ENCODE results near the gene RAD51D.

The RAD51D gene

GRCh38 chr17:35138218-35138617, 18.6 kb upstream of the RAD51D start:
- Histone ChIP-seq H3K9ac (ENCODE audit: insufficient read length, low read depth) (no peak overlapping the region), H3K27me3 (ENCODE audit: insufficient read depth, insufficient read length) (no peaks in the 10 kb centered on the region), H3K36me3 (ENCODE audit: insufficient read depth, insufficient read length, low read length) (peaks cover 71% of the 10 kb centered on the region), H3K4me1 (ENCODE audit: insufficient read depth, insufficient read length) (no peaks in the 10 kb centered on the region), H3K4me3 (ENCODE audit: insufficient read length, low read depth) (no peak overlapping the region), H3K9me3 (ENCODE audit: insufficient read depth, low read length) (no peaks in the 10 kb centered on the region)
- TF ChIP-seq SUZ12 (IDR thresholded peaks at IDR 0.05; ENCODE audit: extremely low read depth, insufficient read depth, insufficient read length) (no peak), YY1 (IDR thresholded peaks at IDR 0.05; ENCODE audit: insufficient read depth, insufficient read length) (no peak), ZNF274 (IDR thresholded peaks at IDR 0.05; ENCODE audit: low read depth, low read length) (no peak)
- DNase-seq (ENCODE audit: low read depth, low spot score), result no peak

DNA sequence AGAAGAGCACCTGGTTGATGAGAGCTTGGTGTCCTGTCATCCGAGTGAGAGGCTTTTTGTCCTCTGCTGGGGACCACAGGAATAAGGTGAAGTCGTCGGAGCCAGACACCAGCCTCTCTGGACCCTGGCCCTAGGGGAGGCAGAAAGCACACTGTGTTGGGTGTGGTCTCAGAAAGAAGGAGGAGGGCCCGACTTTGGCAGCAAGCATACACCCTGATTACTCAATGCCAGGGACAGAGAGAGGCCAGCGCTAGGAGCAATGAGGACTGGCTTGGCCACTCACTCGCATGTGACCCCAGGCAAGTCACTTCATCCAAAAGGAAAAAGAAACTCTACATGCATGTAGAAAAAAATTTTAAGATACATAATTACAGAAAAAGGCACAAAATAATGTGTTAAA, 15.7 kb upstream of the RAD51D start:
- TF ChIP-seq SUZ12 (IDR thresholded peaks at IDR 0.05; ENCODE audit: extremely low read depth, insufficient read depth, insufficient read length) (no peak), YY1 (IDR thresholded peaks at IDR 0.05; ENCODE audit: insufficient read depth, insufficient read length) (no peak), ZNF274 (IDR thresholded peaks at IDR 0.05; ENCODE audit: low read depth, low read length) (no peak)
- H3K4me1 ChIP-seq (ENCODE audit: insufficient read depth, insufficient read length), result no peaks in the 10 kb centered on the region
- H3K36me3 ChIP-seq (ENCODE audit: insufficient read depth, insufficient read length, low read length), result peaks cover 98% of the 10 kb centered on the region
- H3K9ac ChIP-seq (ENCODE audit: insufficient read length, low read depth), result no peak overlapping the region
- DNase-seq (ENCODE audit: low read depth, low spot score), result no peak
- H3K27me3 ChIP-seq (ENCODE audit: insufficient read depth, insufficient read length), result no peaks in the 10 kb centered on the region
- no peaks in the 10 kb centered on the region for H3K9me3 ChIP-seq (ENCODE audit: insufficient read depth, low read length)
- no peak overlapping the region for H3K4me3 ChIP-seq (ENCODE audit: insufficient read length, low read depth)

GRCh38 chr17:35132816-35133550, 13.3 kb upstream of the RAD51D start:
- no peak overlapping the region for H3K9ac ChIP-seq (ENCODE audit: insufficient read length, low read depth)
- no peaks in the 10 kb centered on the region for H3K9me3 ChIP-seq (ENCODE audit: insufficient read depth, low read length)
- peaks cover 78% of the 10 kb centered on the region for H3K36me3 ChIP-seq (ENCODE audit: insufficient read depth, insufficient read length, low read length)
- H3K4me1 ChIP-seq (ENCODE audit: insufficient read depth, insufficient read length), result no peaks in the 10 kb centered on the region
- no peak for TF ChIP-seq ZNF274 (IDR thresholded peaks at IDR 0.05; ENCODE audit: low read depth, low read length)
- TF ChIP-seq YY1 (IDR thresholded peaks at IDR 0.05; ENCODE audit: insufficient read depth, insufficient read length), result no peak
- TF ChIP-seq SUZ12 (IDR thresholded peaks at IDR 0.05; ENCODE audit: extremely low read depth, insufficient read depth, insufficient read length), result no peak
- H3K4me3 ChIP-seq (ENCODE audit: insufficient read length, low read depth), result no peak overlapping the region
- no peaks in the 10 kb centered on the region for H3K27me3 ChIP-seq (ENCODE audit: insufficient read depth, insufficient read length)
- no peak for DNase-seq (ENCODE audit: low read depth, low spot score)

DNA sequence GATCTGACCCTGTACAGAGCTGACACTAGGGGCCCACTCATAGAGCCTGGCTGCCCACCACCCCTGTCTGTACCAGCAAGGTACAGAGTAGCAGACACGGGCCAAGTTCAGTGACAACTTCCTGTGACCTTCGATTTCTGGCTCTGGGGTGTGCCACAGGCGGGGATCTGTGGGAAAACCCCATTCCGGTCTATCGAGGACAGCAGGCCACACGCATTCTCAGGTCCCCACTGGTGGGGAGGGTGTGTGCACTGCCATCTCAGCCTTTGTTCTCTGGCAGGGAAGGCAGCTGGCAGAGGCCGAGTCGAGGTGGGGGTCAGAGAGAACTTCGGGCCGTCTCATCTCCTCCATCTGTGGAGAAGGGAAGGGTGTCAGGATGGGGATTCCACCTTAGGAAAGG, 12.4 kb upstream of the RAD51D start:
- Histone ChIP-seq H3K4me1 (ENCODE audit: insufficient read depth, insufficient read length) (no peaks in the 10 kb centered on the region), H3K27me3 (ENCODE audit: insufficient read depth, insufficient read length) (no peaks in the 10 kb centered on the region), H3K9me3 (ENCODE audit: insufficient read depth, low read length) (no peaks in the 10 kb centered on the region), H3K4me3 (ENCODE audit: insufficient read length, low read depth) (no peak overlapping the region), H3K36me3 (ENCODE audit: insufficient read depth, insufficient read length, low read length) (peaks cover 70% of the 10 kb centered on the region), H3K9ac (ENCODE audit: insufficient read length, low read depth) (no peak overlapping the region)
- no peak for DNase-seq (ENCODE audit: low read depth, low spot score)
- TF ChIP-seq YY1 (IDR thresholded peaks at IDR 0.05; ENCODE audit: insufficient read depth, insufficient read length), result no peak
- TF ChIP-seq SUZ12 (IDR thresholded peaks at IDR 0.05; ENCODE audit: extremely low read depth, insufficient read depth, insufficient read length), result no peak
- no peak for TF ChIP-seq ZNF274 (IDR thresholded peaks at IDR 0.05; ENCODE audit: low read depth, low read length)

DNA sequence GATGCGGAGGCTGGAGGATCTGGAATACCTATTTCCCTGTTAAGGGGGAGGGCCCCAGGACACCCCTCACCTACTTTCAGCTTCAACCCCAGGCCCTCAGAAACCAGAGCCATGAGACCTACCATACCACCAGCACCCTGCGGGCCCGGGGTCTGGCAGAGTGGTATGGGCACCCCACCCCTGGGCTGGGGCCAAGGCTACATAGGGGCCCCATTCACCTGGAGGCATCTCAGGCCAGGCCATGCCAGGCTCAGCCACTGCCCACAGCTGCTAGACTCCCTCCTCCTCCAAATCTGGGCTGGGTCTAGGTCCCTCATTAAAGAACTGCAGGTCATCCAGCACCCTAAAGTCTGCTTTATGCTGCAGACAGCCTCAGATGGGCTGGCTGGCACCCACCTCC, 10.7 kb upstream of the RAD51D start:
- Histone ChIP-seq H3K4me1 (ENCODE audit: insufficient read depth, insufficient read length) (no peaks in the 10 kb centered on the region), H3K9me3 (ENCODE audit: insufficient read depth, low read length) (no peaks in the 10 kb centered on the region), H3K9ac (ENCODE audit: insufficient read length, low read depth) (no peak overlapping the region), H3K4me3 (ENCODE audit: insufficient read length, low read depth) (no peak overlapping the region), H3K36me3 (ENCODE audit: insufficient read depth, insufficient read length, low read length) (peaks cover 53% of the 10 kb centered on the region), H3K27me3 (ENCODE audit: insufficient read depth, insufficient read length) (no peaks in the 10 kb centered on the region)
- TF ChIP-seq ZNF274 (IDR thresholded peaks at IDR 0.05; ENCODE audit: low read depth, low read length), result no peak
- TF ChIP-seq YY1 (IDR thresholded peaks at IDR 0.05; ENCODE audit: insufficient read depth, insufficient read length), result no peak
- no peak for TF ChIP-seq SUZ12 (IDR thresholded peaks at IDR 0.05; ENCODE audit: extremely low read depth, insufficient read depth, insufficient read length)
- DNase-seq (ENCODE audit: low read depth, low spot score), result no peak

- no peak overlapping the region for H3K9ac ChIP-seq (ENCODE audit: insufficient read length, low read depth)
- no peaks in the 10 kb centered on the region for H3K4me1 ChIP-seq (ENCODE audit: insufficient read depth, insufficient read length)
- DNase-seq (ENCODE audit: low read depth, low spot score), result no peak
- TF ChIP-seq ZNF274 (IDR thresholded peaks at IDR 0.05; ENCODE audit: low read depth, low read length) (no peak), SUZ12 (IDR thresholded peaks at IDR 0.05; ENCODE audit: extremely low read depth, insufficient read depth, insufficient read length) (no peak), YY1 (IDR thresholded peaks at IDR 0.05; ENCODE audit: insufficient read depth, insufficient read length) (no peak)
- H3K27me3 ChIP-seq (ENCODE audit: insufficient read depth, insufficient read length), result no peaks in the 10 kb centered on the region
- H3K9me3 ChIP-seq (ENCODE audit: insufficient read depth, low read length), result no peaks in the 10 kb centered on the region
- peaks cover 48% of the 10 kb centered on the region for H3K36me3 ChIP-seq (ENCODE audit: insufficient read depth, insufficient read length, low read length)
- H3K4me3 ChIP-seq (ENCODE audit: insufficient read length, low read depth), result no peak overlapping the region
Observed at GRCh38 chr17:35129973-35130351, 10.3 kb upstream of the RAD51D start.

DNA sequence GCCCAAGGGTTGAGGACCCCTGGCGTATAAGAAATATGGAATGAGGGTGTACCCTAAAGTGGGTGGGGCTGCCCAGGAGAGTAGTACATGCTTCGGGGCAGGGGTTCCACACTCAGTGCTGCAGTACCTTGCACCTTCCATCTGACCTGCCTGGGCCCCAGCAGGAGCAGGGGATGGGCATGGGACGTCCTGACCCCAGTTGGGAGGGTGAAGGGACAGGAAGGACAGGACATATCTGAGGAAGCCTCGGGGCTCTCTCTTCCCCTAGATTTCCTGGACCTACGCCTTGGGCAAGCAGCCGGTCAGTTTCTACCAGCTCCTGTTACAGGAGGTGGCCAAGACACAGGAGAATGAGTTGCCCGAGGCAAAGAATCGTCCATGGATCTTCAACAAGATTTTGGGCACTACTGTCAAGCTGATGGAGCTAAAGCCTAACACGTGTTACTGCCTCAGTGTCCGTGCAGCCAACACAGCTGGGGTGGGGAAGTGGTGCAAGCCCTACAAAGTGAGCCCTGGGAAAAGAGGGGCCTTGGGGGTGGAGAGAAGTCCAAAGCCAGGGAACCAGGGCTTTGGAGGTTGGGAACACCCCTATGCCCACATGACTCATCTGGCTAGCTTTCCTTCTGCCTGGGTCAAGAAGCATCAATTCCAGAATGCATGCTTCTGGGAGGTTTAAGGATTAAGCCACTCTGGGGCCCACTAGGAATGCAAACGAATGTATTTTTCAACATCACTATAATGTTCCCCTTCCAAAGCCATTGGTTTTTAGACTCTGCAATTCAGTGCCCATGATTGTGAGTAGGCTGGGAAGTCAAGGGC, 9.7 kb upstream of the RAD51D start:
- no peak for DNase-seq (ENCODE audit: low read depth, low spot score)
- TF ChIP-seq YY1 (IDR thresholded peaks at IDR 0.05; ENCODE audit: insufficient read depth, insufficient read length) (no peak), SUZ12 (IDR thresholded peaks at IDR 0.05; ENCODE audit: extremely low read depth, insufficient read depth, insufficient read length) (no peak), ZNF274 (IDR thresholded peaks at IDR 0.05; ENCODE audit: low read depth, low read length) (no peak)
- Histone ChIP-seq H3K4me3 (ENCODE audit: insufficient read length, low read depth) (no peak overlapping the region), H3K36me3 (ENCODE audit: insufficient read depth, insufficient read length, low read length) (peaks cover 42% of the 10 kb centered on the region), H3K27me3 (ENCODE audit: insufficient read depth, insufficient read length) (no peaks in the 10 kb centered on the region), H3K9me3 (ENCODE audit: insufficient read depth, low read length) (no peaks in the 10 kb centered on the region), H3K9ac (ENCODE audit: insufficient read length, low read depth) (no peak overlapping the region), H3K4me1 (ENCODE audit: insufficient read depth, insufficient read length) (no peaks in the 10 kb centered on the region)
